IPS-15b (cell line): ENCODE results near the gene LRRC49.

Experiments
- H3K27me3 ChIP-seq: one replicate; pipeline ENCODE4 v1.6.1; 2013; ENCODE audit warnings: low read length; ENCODE audit not compliant: control insufficient read depth, insufficient read depth
- H3K36me3 ChIP-seq: one replicate; pipeline ENCODE4 v1.6.1; 2013; ENCODE audit warnings: low read length; ENCODE audit not compliant: control insufficient read depth, insufficient read depth
- H3K4me1 ChIP-seq: one replicate; pipeline ENCODE4 v1.6.1; 2013; ENCODE audit warnings: mild to moderate bottlenecking, low read length; ENCODE audit not compliant: control insufficient read depth, insufficient read depth
- H3K4me3 ChIP-seq: one replicate; pipeline ENCODE4 v1.5.1; 2013; ENCODE audit warnings: low read depth, low read length
- H3K9ac ChIP-seq: one replicate; pipeline ENCODE4 v1.6.1; 2013; ENCODE audit warnings: low read depth, mild to moderate bottlenecking, low read length
- H3K9me3 ChIP-seq: one replicate; pipeline ENCODE4 v1.6.1; 2013; ENCODE audit warnings: mild to moderate bottlenecking, low read length; ENCODE audit not compliant: control insufficient read depth, insufficient read depth

LRRC49 gene

DNA sequence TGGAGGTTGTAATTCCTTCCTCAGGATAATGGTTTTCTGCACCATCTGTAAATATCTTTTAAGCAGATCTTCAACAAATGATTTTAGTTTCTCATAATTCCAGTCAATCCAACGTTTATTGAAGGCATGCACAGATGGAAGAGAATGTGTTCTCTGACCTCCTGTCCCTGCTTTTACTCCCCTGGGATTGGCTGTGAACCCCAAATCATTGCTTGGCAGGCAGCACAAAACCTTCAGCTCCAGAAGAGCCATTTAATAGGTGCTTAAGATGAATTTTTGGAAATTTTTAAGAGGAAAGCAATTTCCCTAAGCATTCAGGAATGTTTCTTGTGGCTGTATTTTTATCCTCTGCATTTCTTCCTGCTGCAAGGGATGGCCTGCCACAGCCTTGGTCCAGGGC lies 197.2 kb downstream of the LRRC49 start:
- Histone ChIP-seq H3K4me1 (peaks cover 15% of the 10 kb centered on the region), H3K9ac (no peak overlapping the region), H3K4me3 (no peak overlapping the region), H3K9me3 (no peaks in the 10 kb centered on the region), H3K36me3 (no peaks in the 10 kb centered on the region), H3K27me3 (peaks cover 39% of the 10 kb centered on the region)

DNA sequence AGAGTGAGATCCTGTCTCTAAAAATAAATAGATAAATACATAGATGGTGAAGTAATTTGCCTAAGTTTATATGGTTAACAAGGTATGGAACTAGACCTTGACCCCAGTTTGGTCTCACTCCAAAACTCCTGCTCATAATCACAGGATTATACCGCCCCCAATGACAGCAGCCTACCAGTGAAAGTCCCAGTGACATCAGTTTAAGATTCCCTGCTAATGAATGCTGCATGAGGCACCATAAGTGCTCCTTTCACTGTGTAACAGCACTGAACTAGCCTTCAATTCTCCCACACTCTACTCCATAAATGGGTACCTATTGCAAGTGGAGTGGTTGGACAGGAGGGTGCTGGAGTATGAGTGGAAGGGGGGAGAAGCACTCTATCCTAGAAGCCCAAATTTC lies 199.0 kb downstream of the LRRC49 start:
- Histone ChIP-seq H3K9me3 (no peaks in the 10 kb centered on the region), H3K36me3 (no peaks in the 10 kb centered on the region), H3K4me3 (no peak overlapping the region), H3K9ac (no peak overlapping the region), H3K27me3 (peaks cover 23% of the 10 kb centered on the region), H3K4me1 (no peaks in the 10 kb centered on the region)

DNA sequence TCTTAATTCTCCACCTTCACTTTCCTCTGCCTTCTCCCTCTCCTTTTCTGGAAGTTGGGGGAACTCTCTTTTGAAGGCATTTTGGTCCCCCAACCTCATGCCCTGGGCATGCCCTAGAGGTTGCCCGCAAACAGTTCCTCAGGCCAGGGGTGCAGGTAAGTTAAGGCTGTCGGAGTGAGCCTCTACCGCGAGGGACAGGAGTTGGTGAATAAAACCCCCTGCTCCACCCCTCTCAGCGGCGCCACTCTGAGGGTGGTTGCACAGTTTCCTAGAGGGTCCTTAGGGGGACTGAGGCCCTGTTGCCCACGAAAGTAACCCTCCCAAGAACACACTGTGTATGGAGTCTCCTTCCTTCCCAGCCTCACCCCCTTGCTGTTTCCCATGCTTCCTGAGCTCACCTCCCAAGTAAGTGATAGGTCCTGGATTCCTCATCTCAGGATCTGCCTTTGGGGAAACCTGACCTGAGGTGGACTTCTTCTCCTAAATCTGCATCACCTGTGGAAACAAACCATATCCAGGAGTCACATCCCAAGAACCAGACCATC lies 199.5 kb downstream of the LRRC49 start:
- Histone ChIP-seq H3K4me3 (no peak overlapping the region), H3K9me3 (no peaks in the 10 kb centered on the region), H3K9ac (no peak overlapping the region), H3K36me3 (no peaks in the 10 kb centered on the region), H3K27me3 (peaks cover 18% of the 10 kb centered on the region), H3K4me1 (no peaks in the 10 kb centered on the region)

DNA sequence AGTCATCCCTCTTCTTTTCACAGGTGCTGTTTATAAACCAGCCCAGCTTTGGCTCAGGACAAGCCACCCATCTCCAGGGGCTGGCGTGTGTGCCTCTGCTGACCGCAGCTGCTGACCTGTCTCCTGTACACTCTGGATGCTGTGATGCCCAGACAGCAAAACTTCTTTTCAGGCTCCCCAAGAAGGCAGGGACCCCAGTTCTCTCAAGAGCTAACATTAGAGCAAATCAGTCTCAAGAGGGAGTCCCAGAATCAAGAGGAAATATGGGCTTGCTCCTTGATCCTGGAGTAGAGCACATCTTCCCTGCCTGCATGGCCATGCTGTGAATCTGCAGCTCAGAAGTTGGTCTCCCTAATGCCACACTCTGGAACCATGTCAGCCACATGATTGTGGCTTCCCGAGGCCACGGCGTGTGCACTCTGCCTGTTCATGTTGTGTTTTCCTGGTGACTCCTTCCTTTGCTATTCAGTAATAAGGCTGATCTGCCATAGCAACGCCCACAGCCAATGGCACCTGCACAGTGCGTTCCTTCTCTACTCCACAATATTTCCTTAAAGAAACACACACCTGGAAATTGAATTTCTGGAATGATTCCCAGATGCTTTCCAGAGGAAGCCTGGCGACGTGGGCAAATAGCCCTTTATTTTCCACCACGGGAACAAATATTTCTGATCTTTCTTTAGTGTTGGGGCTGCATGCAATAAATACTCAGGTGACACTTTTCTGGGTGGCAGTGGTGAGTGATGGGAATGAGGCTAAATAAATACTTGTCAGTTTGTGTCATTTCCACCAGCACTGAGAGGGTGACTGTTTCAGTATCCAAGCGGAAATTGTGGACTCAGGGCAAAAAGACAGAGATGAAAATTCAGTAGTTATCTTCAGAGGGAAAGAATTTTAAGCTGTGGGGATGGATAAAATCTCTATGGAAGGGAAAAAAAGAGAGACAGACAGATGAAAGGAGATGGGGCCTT lies 200.7 kb downstream of the LRRC49 start:
- Histone ChIP-seq H3K4me3 (no peak overlapping the region), H3K9me3 (no peaks in the 10 kb centered on the region), H3K36me3 (no peaks in the 10 kb centered on the region)

DNA sequence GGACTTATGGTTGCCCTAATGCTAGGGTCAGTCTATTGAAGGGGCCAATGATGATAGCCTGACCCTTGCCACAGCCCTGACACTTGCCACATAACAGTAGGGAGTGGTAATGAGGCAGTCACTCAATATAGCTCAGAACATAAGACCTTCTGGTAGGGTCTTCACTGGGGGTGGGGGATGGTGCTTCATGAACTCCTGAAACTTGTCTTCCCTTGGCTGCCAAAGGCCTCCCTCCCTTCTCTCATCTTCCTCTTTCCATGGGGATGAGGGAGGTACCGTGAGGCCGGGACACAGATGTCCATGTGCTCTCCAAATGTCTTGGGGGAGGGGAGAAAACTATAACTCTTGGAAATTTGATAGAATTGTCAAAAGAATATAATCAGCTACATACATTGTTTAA lies 201.5 kb downstream of the LRRC49 start:
- H3K36me3 ChIP-seq, result no peaks in the 10 kb centered on the region
- H3K4me1 ChIP-seq, result no peaks in the 10 kb centered on the region
- H3K4me3 ChIP-seq, result no peak overlapping the region
- H3K9ac ChIP-seq, result no peak overlapping the region
- H3K27me3 ChIP-seq, result peaks cover 6% of the 10 kb centered on the region
- no peaks in the 10 kb centered on the region for H3K9me3 ChIP-seq

More for the DNA sequence above, 200.7 kb downstream of the LRRC49 start:
- H3K4me1 ChIP-seq, result no peaks in the 10 kb centered on the region
- H3K9ac ChIP-seq, result no peak overlapping the region
- H3K27me3 ChIP-seq, result peaks cover 8% of the 10 kb centered on the region

DNA sequence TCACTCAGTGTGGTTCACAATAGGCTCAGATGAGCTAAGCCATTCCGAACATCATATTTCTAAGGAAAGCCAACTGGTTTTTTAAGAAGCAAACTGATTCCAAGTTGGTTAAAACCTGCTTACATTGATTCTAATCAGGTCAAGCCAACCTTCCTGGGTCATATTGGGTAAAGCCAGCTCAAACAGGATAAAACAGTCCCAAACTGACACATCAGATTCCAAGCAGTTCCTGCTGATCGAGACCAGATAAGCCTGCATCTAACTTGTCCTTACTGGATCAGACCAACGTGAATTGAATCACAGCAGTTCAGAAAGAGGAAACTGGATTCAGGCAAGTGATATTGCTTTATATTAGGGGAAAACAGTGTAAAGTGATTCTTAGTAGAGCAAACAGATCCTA lies 204.1 kb downstream of the LRRC49 start:
- Histone ChIP-seq H3K27me3 (peaks cover 3% of the 10 kb centered on the region), H3K9me3 (no peaks in the 10 kb centered on the region), H3K4me3 (no peak overlapping the region), H3K36me3 (no peaks in the 10 kb centered on the region), H3K9ac (no peak overlapping the region), H3K4me1 (no peaks in the 10 kb centered on the region)

DNA sequence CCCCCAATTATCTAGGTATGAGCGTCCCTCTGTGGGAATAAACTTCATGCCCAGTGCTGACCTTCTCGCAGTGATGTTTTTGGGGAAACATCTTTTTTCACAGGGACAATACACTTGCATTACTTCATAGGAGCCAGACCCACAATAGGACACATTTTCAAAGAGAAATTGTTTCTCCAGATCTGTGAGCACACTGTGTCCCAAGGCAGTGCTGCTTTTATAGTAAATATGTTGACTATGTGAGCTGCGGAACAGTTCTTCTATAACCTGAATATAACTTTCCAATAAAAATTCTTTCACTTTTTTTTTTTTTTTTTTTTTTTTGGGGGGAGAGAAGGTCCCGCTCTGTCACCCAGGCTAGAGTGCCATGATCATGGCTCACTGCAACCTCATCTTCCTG lies 205.3 kb downstream of the LRRC49 start:
- Histone ChIP-seq H3K9me3 (no peaks in the 10 kb centered on the region), H3K9ac (no peak overlapping the region), H3K4me1 (no peaks in the 10 kb centered on the region), H3K36me3 (no peaks in the 10 kb centered on the region), H3K4me3 (no peak overlapping the region), H3K27me3 (no peaks in the 10 kb centered on the region)

DNA sequence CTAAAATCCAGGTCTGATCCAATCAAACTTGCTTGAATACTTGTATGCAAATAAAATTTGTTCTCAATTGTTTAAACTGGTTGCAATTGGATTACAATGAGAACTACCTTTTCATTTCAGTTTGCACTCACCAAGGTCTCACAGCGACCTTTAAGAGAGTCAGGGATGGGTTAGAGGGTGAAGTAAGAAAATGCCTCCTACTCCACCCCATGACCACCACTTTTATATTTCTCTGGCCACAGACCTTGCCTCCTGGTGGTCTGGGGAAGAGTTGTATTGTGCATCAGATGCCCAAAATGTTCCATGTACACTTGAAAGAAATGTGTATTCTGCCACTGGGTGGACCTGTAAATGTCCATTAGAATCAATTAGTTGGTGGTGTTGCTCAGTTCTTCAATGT lies 206.3 kb downstream of the LRRC49 start:
- Histone ChIP-seq H3K36me3 (no peaks in the 10 kb centered on the region), H3K4me1 (no peaks in the 10 kb centered on the region)

More for the DNA sequence above, 206.3 kb downstream of the LRRC49 start:
- Histone ChIP-seq H3K27me3 (no peaks in the 10 kb centered on the region), H3K9me3 (no peaks in the 10 kb centered on the region), H3K4me3 (no peak overlapping the region), H3K9ac (no peak overlapping the region)
